GM21360 (cell line): ENCODE results near the gene B3GALT4.
"Not testable (repeated sequence)": the region's sequence is repeated elsewhere in the genome, so short reads cannot be mapped to it uniquely, and the experiment has no call there.

ENCODE experiments used
- ATAC-seq: cut with Tn5 transposase; IDR thresholded peaks from one replicate; pipeline ENCODE4 v1.9.1; 2021; ENCODE audit warnings: mild to moderate bottlenecking, moderate library complexity; ENCODE audit not compliant: unreplicated experiment

The B3GALT4 gene

DNA sequence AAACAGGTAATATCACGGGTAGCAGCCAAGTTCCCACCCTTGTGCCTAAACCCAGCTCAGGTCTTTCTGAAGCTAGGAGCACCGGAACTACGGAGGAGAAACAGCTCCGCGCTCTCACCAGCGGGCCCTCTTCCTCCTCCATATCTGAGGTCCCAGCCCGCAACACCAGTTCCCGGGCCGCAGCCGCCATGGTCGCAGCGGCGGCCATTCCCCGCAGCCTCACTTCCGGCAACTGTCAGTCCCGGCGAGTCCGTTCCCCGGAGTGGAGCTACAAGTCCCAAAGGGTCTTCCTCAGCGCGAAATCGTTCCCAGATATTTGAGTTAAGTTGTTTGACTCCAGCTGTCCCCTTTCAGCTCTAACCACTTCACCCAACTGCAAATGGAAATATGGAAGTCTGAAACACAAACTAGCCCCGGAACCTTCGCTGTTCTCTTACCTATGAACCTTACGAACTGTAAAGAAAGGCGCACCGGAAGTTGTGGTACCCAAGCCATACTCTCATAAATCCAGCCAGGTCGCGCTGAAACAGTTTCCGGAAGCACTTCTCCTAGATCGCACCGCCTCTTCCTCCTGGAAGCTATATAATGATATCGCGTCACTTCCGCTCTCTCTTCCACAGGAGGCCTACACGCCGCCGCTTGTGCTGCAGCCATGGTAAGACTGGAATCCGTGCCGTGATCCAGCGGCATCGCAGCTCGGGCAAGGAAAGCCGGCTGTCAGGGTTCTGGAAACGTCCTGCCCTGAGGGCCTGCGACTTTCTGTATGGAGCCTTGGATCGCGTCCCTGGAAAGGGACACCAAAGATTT is 5.3 kb upstream of the B3GALT4 start, which contains the start of the genes RPS18 and VPS52:
TSS of gene RPS18 (plus strand) at position 608 of the 807 bp plus-strand sequence. CDS start at position 653, 45 bp downstream.
TSS of gene VPS52 (minus strand) at position 409 of the 807 bp plus-strand sequence. CDS start at position 208, 201 bp downstream.
- ATAC-seq: peak; percentile 73

DNA sequence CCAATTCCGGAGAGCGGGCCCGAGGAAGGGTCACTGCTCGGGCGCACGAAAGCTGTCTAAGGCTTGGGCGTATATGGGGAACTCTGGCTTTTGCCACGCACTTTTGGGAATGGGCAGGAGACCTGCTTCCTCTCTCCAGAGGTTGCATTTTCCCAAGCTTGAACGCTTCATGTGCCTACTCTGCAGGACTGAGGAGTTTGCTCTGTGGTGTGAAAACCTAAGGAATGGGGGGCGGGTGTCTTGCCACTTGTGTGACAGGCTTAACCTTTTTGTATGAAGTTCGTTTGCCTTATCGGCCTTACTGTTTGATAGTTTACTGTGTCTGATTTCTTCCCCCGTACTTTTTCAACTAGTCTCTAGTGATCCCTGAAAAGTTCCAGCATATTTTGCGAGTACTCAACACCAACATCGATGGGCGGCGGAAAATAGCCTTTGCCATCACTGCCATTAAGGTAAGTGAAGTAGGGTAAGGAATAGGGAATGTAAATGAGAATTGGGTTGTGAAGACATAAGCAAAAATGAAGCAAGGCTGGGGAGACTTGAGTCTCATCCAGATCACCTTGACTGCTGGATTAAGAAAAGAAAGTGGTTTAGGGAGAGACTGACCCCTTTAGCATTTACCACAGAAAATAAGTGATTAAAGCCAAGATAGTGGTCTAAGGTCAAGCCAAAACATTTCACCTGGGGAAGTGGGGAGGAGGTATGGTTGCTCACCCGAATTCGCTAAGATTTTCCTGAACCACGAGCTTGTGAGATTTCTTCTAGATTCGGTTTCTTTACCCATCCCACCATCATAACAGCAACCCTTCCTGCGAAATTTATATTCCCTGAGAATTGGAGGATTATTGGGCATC is 4.4 kb upstream of the B3GALT4 start:
- ATAC-seq: no peak

DNA sequence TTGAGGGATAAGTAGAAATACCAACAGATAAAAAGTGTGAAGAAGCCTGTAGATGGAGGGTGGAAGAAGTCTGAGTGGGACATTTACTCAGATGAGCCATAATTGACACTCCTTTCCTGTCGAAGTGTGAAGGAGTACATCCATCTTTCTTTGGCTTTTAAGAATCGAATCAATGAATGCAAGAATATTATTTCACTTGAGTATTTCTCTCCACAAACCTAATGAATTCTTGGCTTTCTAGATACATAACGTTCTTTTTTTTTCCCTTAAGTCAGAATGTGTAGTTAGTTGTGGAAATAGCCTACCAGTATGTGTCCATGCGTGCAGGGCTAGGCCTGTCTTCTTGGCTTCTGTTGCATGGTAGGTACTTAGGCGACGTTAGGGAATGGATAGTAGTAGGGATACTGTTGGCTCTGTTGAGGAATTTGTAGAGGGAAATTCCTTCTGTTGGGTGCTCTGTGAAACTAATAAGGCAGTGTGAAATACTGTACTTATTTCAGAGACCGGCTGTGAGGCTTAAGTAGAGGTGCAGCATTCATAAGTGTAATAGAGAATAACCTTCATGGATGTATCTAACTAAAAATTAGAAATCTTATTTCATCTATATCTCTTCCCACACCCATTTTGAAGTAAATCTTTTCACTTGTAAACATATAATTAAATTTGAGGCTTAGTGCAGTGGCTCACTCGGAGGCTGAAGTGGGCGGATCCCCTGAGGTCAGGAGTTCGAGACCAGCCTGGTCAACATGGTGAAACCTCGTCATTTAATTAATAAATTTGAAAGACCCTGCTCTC is 3.6 kb upstream of the B3GALT4 start:
- no peak for ATAC-seq

DNA sequence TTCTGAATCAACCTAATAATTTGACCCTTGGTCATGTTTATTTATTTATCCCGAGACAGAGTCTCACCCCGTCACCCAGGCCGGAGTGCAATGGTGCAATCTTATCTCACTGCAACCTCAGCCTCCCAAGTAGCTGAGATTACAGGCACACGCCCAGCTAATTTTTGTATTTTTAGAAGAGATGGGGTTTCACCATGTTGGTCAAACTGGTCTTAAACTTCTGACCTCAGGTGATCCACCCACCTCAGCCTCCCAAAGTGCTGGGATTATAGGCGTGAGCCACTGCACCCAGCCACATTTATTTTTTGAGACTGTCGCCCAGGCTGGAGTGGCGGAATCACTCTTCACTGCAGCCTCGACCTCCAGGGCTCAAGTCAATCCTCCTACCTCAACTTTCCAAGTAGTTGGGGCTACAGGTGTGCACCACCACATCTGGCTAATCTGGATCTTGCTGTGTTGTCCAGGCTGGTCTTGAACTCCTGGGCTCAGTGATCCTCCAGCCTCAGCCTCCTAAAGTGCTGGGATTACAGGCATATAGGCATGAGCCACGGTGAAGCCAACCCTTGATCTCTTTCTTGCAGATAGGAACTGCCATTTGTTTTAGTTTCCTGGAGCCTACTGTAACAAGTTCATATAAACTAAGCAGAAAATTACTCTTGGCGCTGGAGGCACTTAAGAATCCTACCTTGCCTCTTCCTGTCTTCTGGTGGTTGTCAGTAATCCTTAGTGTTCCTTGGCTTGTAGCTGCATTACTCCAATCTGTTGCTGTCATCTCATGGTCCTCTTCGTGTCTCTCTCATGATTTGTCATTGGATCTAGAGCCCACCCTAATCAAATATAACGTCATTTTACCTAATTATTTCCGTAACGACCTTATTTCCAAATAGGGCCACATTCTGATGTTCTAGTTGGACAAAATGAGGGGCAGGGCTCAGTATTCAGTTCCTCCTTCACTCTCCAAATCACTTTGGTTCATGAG is 2.7 kb upstream of the B3GALT4 start:
- no peak for ATAC-seq

DNA sequence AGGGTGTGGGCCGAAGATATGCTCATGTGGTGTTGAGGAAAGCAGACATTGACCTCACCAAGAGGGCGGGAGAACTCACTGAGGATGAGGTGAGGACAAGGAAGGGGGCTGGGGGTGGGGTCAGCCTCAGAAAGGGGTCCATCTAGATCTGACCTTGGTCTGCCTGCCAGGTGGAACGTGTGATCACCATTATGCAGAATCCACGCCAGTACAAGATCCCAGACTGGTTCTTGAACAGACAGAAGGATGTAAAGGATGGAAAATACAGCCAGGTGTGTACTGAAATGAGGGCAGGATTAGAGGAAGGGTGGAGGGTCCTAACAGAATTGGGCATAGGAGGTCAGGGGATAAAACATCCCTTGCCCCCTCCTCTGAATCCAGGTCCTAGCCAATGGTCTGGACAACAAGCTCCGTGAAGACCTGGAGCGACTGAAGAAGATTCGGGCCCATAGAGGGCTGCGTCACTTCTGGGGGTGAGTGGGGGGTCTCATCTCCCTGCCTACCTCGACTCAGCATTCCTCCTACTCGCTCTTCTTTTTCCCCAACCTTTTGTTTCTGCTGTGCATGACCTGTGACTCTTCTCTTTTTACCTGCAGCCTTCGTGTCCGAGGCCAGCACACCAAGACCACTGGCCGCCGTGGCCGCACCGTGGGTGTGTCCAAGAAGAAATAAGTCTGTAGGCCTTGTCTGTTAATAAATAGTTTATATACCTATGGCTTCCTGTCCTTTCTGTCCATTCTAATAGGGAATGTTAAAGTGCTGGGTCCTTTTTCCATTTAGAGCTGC is 935 bp upstream of the B3GALT4 start:
- ATAC-seq: not testable (repeated sequence)

DNA sequence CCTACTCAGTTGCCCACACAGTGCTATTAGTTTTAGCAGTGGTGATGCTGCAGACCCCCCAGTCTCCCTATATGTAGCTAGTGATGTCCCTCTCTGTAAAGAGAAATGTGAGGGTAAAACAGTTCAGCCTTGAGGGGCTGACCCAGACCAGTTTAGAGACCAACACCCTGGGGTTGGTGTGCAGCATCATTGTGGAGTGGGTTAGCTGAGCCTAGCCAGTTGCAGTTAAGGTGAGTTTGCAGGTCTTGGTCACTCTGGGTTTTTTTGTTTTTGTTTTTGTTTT is 401 bp upstream of the B3GALT4 start:
- no peak for ATAC-seq

DNA sequence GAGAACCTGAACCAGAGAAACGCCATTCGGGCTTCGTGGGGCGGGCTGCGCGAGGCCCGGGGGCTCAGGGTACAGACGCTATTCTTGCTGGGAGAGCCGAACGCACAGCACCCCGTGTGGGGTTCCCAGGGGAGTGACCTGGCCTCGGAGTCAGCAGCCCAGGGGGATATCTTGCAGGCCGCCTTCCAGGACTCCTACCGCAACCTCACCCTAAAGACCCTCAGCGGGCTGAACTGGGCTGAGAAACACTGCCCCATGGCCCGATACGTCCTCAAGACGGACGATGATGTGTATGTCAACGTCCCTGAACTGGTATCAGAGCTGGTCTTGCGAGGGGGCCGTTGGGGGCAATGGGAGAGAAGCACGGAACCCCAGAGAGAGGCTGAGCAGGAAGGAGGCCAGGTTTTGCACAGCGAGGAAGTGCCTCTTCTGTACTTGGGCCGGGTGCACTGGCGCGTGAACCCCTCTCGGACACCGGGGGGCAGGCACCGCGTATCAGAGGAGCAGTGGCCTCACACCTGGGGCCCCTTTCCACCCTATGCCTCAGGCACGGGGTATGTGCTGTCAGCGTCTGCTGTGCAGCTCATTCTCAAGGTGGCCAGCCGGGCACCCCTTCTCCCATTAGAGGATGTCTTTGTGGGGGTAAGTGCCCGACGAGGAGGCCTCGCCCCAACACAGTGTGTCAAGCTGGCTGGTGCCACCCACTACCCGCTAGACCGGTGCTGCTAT is 904 bp downstream of the B3GALT4 start:
- no peak for ATAC-seq

DNA sequence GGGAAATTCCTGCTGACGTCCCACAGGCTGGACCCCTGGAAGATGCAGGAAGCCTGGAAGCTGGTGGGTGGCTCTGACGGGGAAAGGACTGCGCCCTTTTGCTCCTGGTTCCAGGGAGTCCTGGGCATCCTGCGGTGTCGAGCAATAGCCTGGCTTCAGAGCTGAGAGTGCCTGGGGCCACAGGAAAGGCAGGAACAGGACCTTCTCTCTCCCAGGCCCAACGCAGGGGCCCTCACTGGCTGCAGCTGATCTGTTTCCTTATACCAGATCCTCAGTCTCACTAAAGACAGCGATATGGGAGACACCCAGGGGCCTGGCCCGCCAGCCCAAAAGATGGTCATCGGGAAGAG is 1.4 kb downstream of the B3GALT4 start:
- ATAC-seq: no peak

DNA sequence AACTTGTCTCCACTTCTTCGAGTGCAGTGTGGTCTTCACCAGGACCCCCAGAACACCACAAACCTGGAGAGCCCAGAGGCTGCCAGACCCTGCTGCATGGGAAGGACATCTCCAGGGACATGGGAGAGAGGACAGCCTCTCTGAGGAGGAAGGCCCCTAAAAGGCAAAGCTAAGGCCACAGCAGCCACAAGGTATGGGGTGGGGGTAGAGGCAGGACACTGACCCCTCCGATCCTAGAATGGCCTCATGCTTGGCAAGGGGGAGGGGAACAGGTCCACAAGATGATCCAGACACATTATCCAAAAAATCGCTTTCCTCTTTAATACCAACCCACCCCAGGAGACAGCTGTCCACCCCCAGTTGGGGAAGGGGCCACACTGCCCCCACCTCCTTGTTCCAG is 1.9 kb downstream of the B3GALT4 start:
- ATAC-seq: no peak

DNA sequence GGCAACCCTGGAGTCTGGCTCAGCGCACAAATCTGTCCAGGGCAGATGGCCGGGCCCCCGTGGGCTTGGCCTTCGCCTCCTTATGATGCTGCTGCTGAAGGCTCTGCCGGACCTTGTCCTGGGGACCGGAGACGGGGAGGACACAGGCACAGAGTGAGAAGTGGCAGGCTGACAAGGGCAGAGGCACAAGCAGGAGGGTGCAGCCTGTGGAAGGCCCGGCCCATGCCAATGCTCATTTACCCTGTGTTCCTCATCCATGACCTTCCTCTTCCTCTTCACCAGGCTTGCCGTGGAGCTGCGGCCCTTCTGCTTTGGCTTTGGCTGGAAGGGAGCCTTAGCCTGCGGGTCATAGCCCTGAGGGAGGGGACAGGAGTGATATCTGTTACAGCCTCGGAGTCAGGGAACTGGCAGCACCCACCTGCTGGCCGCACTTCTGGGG is 2.4 kb downstream of the B3GALT4 start:
- no peak for ATAC-seq

DNA sequence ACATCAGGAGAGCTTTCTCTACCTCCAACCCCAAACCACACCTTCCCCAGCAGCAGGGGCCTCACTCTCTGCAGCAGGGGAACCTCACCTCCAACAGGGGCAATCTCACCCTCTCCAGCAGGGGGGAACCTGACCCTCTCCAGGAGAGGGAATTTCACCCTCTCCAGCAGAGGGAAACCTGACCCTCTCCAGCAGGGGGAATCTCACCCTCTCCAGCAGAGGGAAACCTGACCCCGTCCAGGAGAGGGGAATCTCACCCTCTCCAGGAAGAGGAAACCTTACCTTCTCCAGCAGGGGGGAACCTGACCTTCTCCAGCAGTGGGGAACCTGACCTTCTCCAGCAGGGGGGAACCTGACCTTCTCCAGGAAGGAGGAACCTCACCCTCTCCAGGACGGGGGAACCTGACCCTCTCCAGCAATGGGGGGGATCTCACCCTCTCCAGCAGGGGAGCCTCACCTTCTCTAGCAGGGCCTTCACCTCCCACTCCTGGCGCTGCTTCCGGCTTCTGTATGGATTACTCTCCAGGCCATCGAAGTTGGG is 3.1 kb downstream of the B3GALT4 start:
- no peak for ATAC-seq

DNA sequence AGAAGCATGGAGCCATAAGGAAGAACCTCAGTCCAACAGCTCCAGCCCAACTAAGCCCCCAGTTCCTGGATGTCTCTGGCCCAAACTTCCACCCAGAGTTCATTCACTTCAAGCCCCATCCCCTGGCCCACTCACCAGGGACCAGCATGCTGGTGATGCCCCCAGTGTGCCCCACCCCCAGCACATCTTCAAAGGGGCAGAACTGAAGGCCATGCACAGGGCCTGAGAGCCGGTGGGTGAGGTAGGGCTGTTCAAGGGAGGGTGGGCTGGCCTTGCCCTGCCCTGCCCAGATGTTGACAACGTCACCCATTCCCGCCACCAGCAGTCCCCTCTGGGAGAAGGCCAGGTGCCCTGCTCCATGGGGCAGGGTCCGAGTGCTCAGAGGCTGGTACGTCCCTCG is 3.6 kb downstream of the B3GALT4 start:
- ATAC-seq: no peak

DNA sequence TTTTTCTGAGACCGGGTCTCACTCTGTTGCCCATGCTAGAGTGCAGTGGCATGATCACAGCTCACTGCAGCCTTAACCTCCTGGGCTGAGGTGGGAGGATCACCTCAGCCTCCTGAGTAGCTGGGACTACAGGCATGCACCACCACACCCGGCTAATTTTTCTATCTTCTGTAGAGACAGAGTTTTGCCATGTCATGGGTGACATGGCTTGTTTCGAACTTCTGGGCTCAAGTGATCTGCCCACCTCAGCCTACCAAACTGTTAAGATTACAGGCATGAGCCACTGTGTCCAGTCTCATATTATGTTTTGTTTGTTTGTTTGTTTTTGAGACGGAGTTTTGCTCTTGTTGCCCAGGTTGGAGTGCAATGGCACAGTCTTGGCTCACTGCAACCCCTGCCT is 8.3 kb downstream of the B3GALT4 start:
- ATAC-seq: not testable (repeated sequence)

DNA sequence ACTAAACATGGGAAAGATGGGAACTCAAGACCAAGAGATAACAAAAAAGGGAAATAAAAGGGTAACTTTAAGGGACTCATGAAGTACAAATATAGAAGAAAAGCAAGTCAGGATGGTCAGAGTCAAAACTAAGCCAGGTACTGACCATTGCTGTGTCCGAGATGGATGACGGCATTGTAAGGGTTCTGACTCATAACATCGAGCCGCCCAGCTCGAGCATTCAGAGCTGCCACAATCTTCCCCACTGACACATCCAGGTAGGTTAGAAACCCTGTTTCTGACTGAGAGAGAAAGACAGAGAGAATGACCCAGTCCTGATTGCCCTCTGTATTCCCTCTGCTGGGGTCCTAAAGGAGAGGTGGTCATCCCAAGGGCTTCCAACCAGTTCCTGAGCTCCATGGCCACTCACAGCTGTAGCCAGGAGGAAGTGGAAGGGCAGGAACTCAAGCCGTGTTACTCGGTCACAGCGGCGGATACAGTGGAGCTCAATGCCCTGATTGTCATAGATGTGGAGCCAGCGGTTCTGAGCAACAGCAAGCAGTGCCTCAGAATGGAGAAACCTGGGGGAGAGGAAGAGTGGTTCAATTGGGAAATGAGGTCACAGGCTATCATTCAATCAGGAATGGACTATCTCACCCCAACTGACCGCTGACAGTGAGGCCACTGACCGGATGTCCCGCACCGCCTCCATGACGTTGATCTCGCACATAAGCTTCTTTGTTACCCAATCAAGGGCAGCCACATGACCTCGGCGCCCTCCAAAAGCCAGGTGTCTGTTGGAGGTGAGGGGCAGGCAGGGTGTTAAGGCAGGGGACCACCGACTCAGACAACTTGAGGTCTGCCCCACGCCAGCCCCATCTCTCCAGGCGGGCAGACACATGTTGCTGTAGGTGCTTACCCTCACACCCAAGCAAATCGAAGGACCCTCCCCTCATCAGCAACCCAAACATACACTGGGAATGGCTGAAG is 10.3 kb downstream of the B3GALT4 start:
- no peak for ATAC-seq

DNA sequence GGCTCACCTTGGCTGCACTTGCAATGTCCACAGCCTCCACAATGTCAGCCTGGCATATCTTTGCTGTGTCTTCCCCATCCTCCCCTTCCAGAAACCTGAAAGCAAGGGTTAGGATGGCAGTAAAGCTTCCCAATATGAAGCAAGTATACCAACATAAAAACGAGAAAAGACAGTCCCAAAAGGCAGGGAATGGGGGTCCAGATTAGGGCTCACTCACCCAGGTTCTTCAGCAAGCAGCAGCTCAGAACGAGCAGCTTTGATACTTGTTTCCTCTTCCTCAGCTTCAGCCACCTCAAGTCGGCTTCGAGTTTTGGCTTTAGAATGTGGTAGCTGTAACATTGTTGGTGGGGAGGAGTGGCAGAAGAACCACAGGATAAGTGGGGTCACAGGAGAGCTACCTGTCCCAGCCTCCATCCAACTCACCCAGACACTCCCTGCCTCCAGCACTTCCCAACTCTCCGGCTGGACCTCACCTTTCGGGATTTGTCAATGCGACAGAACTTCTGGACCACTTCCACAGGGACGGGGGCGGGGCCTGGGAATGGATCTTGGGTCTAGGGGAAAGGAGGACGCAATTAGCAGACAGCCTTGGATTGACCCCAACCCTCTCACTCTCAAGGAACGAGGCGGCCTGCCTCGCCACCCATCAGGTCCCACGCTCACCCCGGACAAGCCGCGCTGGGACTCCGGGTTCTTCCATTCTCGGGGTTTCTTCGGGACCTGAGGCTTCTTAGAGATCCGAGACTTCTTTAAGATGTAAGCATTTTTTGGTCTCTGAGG is 11.4 kb downstream of the B3GALT4 start:
- no peak for ATAC-seq
